ENCODE measurements around the gene TNIP3.

DNA sequence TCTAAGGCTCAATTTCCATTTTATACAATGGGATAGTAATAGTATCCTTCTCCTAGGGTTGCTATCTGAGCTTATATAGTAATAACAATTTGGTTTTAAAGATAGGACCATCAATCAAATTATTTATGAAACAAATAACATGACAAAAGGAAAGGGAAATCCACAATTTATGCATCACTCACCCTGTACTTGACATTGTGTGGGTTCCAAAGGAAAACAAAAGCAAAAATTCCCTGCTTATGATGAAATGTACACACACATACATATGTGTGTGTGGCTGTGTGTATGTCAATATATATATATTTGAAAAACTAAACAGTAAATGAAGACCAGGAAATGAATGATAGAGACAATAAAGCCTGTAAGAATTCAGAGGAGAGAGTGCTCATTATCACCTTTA is 2.9 kb upstream of the TNIP3 start:
- TF ChIP-seq, protein P1, sequence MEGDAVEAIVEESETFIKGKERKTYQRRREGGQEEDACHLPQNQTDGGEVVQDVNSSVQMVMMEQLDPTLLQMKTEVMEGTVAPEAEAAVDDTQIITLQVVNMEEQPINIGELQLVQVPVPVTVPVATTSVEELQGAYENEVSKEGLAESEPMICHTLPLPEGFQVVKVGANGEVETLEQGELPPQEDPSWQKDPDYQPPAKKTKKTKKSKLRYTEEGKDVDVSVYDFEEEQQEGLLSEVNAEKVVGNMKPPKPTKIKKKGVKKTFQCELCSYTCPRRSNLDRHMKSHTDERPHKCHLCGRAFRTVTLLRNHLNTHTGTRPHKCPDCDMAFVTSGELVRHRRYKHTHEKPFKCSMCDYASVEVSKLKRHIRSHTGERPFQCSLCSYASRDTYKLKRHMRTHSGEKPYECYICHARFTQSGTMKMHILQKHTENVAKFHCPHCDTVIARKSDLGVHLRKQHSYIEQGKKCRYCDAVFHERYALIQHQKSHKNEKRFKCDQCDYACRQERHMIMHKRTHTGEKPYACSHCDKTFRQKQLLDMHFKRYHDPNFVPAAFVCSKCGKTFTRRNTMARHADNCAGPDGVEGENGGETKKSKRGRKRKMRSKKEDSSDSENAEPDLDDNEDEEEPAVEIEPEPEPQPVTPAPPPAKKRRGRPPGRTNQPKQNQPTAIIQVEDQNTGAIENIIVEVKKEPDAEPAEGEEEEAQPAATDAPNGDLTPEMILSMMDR (IDR thresholded peaks at IDR 0.05), result no peak
- TF ChIP-seq POLR2A (IDR thresholded peaks at IDR 0.05), result no peak
